Smooth muscle cell (in vitro differentiated cells): Measurements from ENCODE around the gene GPR161. TPM values are rescaled to one million over a fixed set of nuclear protein-coding genes. Genes with fewer than 3 reads are reported as not detected.

Experiments
- DNase-seq: peaks from one replicate; lab custom pipeline; 2025; ENCODE audit not compliant: unreplicated experiment; lab: John Stamatoyannopoulos, UW
- H2AFZ ChIP-seq: fragments of 200-600 bp; sonication (generic); 2 replicates; pipeline ENCODE4 v1.6.0; 2016; ENCODE audit warnings: antibody characterized with exemption, low read depth, mild to moderate bottlenecking
- H3F3A ChIP-seq: fragments of 200-600 bp; sonication (generic); 2 replicates; pipeline ENCODE4 v1.6.0; 2017; ENCODE audit warnings: antibody characterized with exemption, low read depth
- H3K27ac ChIP-seq: fragments of 200-600 bp; sonication (generic); 2 replicates; pipeline ENCODE4 v1.5.1; 2016; ENCODE audit warnings: low read depth, mild to moderate bottlenecking
- H3K27me3 ChIP-seq: fragments of 200-600 bp; sonication (generic); 2 replicates; pipeline ENCODE4 v1.6.1; 2016; ENCODE audit warnings: low read depth, mild to moderate bottlenecking
- H3K36me3 ChIP-seq: fragments of 200-600 bp; sonication (generic); 2 replicates; pipeline ENCODE4 v1.5.1; 2016; ENCODE audit warnings: low read depth
- H3K4me1 ChIP-seq: fragments of 200-600 bp; sonication (generic); 2 replicates; pipeline ENCODE4 v1.5.1; 2016; ENCODE audit warnings: low read depth
- H3K4me2 ChIP-seq: fragments of 200-600 bp; sonication (generic); 2 replicates; pipeline ENCODE4 v1.6.0; 2016; ENCODE audit warnings: mild to moderate bottlenecking
- H3K4me3 ChIP-seq: fragments of 200-600 bp; sonication (generic); 2 replicates; pipeline ENCODE4 v1.5.1; 2016; ENCODE audit warnings: mild to moderate bottlenecking
- H3K79me2 ChIP-seq: fragments of 200-600 bp; sonication (generic); 2 replicates; pipeline ENCODE4 v1.6.0; 2016; ENCODE audit warnings: low read depth, mild to moderate bottlenecking
- H3K9ac ChIP-seq: fragments of 200-600 bp; sonication (generic); 2 replicates; pipeline ENCODE4 v1.6.0; 2016; ENCODE audit warnings: low read depth
- H3K9me3 ChIP-seq: fragments of 200-600 bp; sonication (generic); replicated peaks from 2 replicates; pipeline ENCODE4 v1.5.1; 2016; ENCODE audit warnings: low read depth
- H4K20me1 ChIP-seq: fragments of 200-600 bp; sonication (generic); 2 replicates; pipeline ENCODE4 v1.6.0; 2016; ENCODE audit warnings: low read depth
- WGBS: methylation state at CpG from one replicate; pipeline ENCODE4 v1.1.7; 2016; ENCODE audit warnings: low lambda C conversion rate; 5-methylcytosine and 5-hydroxymethylcytosine counted together
- polyA plus RNA-seq: library from polyadenylated mRNA; unstranded; fragments of >200 nt; fragmentation: Nextera tagmentation; extraction: Ambion mirVana; gene quantifications from 2 replicates; pipeline ENCODE4 v1.2.1, GENCODE V29; 2016
- total RNA-seq: library from RNA; depleted of rRNA; stranded (reverse); fragments of >200 nt; gene quantifications from 2 replicates; pipeline ENCODE4 v1.2.3, GENCODE V29; 2014
- TF ChIP-seq, protein P1 (sequence below): fragments of 200-600 bp; sonication (generic); IDR thresholded peaks from 2 replicates; pipeline ENCODE4 v1.5.1; 2017; ENCODE audit warnings: borderline replicate concordance, mild to moderate bottlenecking, antibody characterized with exemption; ENCODE audit not compliant: insufficient read depth, poor library complexity, severe bottlenecking

GPR161 gene
- total and polyA plus RNA-seq, 2 experiments from 2014 or later, result 9.7 to 25.4 TPM

DNA sequence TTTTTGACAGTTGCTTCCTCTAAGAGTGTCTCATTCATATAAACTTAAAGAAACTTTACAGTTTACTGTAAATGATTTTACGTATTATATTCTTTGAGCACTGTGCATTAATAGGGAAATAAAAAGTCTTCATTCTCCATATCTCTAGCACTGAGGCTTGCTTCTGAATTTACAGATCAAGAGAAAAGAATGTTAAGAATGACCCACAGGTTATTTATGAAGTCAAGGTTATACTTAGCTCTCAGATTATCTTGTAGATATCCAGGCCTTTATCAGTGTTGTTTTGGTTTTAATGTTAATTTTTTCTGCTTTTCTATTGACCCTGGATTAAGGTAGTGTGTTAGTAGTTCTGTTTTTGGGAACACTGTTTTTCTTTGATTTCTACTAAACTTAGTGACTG, 91.4 kb downstream of the GPR161 start:
- Histone ChIP-seq H3K9ac (no peak overlapping the region), H3K27me3 (no peaks in the 10 kb centered on the region), H4K20me1 (no peaks in the 10 kb centered on the region), H3K4me2 (no peak overlapping the region), H3K79me2 (no peaks in the 10 kb centered on the region), H3K4me1 (no peaks in the 10 kb centered on the region), H3K9me3 (no peaks in the 10 kb centered on the region), H3K27ac (no peak overlapping the region), H2AFZ (no peak overlapping the region), H3F3A (no peaks in the 10 kb centered on the region), H3K36me3 (no peaks in the 10 kb centered on the region), H3K4me3 (no peak overlapping the region)
- TF ChIP-seq, protein P1, sequence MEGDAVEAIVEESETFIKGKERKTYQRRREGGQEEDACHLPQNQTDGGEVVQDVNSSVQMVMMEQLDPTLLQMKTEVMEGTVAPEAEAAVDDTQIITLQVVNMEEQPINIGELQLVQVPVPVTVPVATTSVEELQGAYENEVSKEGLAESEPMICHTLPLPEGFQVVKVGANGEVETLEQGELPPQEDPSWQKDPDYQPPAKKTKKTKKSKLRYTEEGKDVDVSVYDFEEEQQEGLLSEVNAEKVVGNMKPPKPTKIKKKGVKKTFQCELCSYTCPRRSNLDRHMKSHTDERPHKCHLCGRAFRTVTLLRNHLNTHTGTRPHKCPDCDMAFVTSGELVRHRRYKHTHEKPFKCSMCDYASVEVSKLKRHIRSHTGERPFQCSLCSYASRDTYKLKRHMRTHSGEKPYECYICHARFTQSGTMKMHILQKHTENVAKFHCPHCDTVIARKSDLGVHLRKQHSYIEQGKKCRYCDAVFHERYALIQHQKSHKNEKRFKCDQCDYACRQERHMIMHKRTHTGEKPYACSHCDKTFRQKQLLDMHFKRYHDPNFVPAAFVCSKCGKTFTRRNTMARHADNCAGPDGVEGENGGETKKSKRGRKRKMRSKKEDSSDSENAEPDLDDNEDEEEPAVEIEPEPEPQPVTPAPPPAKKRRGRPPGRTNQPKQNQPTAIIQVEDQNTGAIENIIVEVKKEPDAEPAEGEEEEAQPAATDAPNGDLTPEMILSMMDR, result no peak
- no peak for DNase-seq
- 98% methylated on average over 1 of the region's 1 CpG for WGBS

- Histone ChIP-seq H3K4me3 (no peak overlapping the region), H3K9me3 (no peaks in the 10 kb centered on the region), H3K79me2 (no peaks in the 10 kb centered on the region), H4K20me1 (no peaks in the 10 kb centered on the region), H3K4me2 (no peak overlapping the region), H2AFZ (no peak overlapping the region), H3K36me3 (no peaks in the 10 kb centered on the region), H3K27ac (no peak overlapping the region), H3K4me1 (no peaks in the 10 kb centered on the region), H3F3A (no peaks in the 10 kb centered on the region), H3K27me3 (no peaks in the 10 kb centered on the region), H3K9ac (no peak overlapping the region)
- no peak for DNase-seq
- TF ChIP-seq, protein P1, result no peak
- 96% methylated on average over 2 of the region's 2 CpGs for WGBS
Observed at GRCh38 chr1:168042362-168042761, 94.4 kb downstream of the GPR161 start.

GRCh38 chr1:168035345-168035744, 101.4 kb downstream of the GPR161 start:
- Histone ChIP-seq H4K20me1 (no peaks in the 10 kb centered on the region), H3K27ac (no peak overlapping the region), H3K4me1 (no peaks in the 10 kb centered on the region), H3K4me2 (no peak overlapping the region), H3K36me3 (no peaks in the 10 kb centered on the region), H3K79me2 (no peaks in the 10 kb centered on the region), H3K4me3 (no peak overlapping the region), H3K27me3 (no peaks in the 10 kb centered on the region), H2AFZ (no peak overlapping the region), H3K9me3 (no peaks in the 10 kb centered on the region), H3K9ac (no peak overlapping the region), H3F3A (no peaks in the 10 kb centered on the region)
- WGBS, result 93% methylated on average over 5 of the region's 5 CpGs
- DNase-seq, result no peak
- TF ChIP-seq, protein P1, result no peak

DNA sequence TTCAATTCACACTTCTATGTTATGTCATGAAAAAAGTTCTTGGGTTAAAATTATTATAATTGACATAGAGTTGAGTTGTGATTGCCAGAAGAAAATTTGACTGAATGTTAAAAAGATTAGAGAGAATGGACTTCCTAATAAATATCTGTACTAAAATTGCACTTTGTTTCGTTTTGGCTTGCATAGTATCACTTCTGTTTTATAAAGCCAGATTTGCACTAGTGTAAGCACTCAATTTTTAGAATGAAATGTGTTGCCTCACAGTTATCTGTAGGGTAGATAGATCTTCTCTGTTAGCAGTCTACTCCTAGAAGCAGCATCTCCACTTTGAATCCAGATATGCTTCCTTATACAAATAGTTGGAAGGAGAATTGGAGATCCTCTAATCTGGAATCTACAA, 104.7 kb downstream of the GPR161 start:
- H3K9me3 ChIP-seq, result no peaks in the 10 kb centered on the region
- WGBS, result 100% methylated on average over 1 of the region's 1 CpG
- H3K4me1 ChIP-seq, result no peaks in the 10 kb centered on the region
- no peaks in the 10 kb centered on the region for H3F3A ChIP-seq
- H3K9ac ChIP-seq, result no peak overlapping the region
- no peak overlapping the region for H3K4me2 ChIP-seq
- no peaks in the 10 kb centered on the region for H3K27me3 ChIP-seq
- H2AFZ ChIP-seq, result no peak overlapping the region
- H3K4me3 ChIP-seq, result no peak overlapping the region
- H4K20me1 ChIP-seq, result no peaks in the 10 kb centered on the region
- TF ChIP-seq, protein P1, result no peak
- H3K36me3 ChIP-seq, result no peaks in the 10 kb centered on the region
- no peaks in the 10 kb centered on the region for H3K79me2 ChIP-seq
- DNase-seq, result no peak
- H3K27ac ChIP-seq, result no peak overlapping the region
